Retina (tissue), 1 donor: ENCODE data around the gene CRY2.
A peak's percentile ranks its signal among the peaks of the same experiment; 100 is the strongest.

Experiments
- DNase-seq: peaks from one replicate; pipeline ENCODE4 v3.0.0-alpha.2; 2016

Gene CRY2

DNA sequence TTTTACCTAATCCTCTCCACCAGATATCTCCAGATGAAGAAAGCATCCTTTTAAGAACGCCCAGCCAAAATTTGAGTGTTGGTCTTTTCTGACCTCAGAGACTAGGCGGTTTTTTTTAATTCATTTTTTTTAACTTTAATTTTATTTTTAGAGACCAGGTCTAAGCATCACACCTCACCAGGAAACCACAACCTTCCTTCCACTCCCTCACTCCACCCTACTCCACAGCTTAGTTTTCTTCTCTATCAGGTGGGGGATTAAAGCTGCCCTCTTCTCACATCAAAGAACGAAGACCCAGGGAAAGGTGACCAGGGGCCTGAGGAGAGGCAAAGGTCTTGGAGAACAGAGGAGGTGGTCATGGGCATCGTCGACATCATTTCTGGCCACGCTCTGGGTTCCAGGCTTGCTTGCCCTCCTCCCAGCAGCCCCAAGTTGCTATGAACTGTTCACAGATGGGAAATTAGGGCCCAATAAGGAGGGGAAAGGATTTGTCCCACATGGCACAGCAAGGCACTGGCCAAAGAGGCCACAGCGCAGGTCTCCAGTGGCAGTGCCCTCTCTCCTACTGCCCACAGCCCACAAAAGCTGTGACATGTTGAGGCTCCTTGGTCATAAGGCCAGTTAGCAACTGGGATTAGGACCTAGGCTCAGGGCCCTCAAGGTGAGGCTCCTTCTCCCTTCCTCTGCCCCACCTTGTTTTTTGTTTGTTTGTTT, 71.8 kb downstream of the CRY2 start:
- DNase-seq = no peak

GRCh38 chr11:45919806-45920530, 72.7 kb downstream of the CRY2 start:
- DNase-seq = no peak

DNA sequence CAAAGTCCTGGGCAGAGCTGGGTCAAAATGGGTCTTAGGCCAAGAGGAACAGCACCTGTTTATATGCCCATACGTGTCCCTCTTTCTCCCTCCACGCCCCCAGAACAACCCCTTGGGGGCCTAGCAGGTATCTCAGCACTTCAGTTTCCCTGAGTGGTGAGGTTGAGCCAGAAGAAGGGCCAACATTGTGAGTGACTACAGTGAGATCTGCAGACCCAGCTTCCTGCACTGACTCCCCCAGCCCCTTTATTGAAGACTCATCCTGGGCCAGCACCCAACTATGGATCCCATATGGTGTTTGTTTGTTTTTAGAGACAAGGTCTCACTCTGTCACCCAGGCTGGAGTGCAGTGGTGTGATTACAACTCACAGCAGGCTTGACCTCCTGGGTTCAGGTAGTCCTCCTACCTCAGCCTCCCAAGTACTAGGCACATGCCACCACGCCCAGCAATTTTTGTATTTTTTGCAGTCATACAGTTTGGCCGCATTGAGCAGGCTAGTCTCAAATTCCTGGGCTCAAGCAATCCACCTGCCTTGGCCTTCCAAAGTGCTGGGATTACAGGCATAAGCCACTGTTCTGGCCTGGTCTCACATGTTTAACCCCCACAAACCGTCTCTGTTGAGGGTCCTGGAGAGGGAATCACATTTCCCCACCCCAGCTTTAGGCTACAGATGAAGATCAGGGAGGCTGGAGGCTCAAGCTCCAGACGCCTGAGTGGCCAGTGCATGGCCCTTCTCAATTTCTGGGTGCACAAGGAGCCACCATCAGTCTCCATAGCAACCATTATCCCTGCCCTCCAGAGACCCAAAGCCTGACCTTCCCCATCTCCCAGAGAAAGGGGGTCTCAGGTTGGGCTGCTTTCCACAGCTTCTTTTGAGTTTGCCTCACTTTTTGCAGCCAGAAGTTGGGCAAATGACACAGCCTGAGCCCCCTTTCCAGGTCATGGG, 73.5 kb downstream of the CRY2 start:
- no peak for DNase-seq

DNA sequence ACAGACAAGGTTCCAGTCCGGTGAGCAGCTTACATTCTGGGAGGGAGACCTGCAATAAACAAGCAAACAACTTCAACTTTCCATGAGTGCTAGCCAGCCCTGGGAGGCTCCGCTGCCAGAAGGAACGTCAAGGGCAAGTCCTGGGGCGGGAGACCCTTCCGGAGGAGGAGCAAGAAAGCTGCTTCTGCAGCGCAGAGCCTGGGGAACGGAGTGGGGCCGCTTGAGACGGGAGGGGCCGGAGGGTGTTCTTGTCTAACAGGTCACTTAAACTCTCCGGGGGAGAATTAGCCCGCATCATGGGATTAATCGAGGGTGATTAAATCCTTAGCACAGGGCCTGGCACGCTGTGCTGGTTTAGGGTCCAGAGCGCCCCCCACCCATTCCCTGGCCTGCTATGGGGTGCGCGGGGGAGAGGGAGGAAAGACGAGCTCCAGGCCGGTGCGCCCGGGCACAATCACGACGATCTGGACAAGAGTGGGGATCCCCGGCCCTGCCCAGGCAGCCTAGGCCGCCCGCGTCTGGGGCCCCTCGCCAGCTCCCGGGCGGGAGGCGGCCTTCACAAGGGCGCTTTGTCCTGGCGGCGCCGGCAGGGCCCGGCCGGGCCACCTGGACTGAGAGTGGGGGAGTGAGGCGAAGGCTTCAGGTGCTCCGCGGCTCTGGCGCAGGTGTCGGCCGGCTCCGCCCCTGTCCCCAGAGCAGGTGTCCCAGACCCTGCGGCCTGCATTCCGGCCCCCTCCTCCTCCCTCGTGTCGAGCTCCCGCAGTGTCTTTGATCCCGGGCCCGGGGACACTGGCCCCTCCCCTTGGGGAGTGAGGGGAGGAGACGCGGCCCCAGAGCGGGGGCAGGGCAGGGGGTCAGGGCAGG, 74.5 kb downstream of the CRY2 start:
- peak; percentile 66 for DNase-seq

DNA sequence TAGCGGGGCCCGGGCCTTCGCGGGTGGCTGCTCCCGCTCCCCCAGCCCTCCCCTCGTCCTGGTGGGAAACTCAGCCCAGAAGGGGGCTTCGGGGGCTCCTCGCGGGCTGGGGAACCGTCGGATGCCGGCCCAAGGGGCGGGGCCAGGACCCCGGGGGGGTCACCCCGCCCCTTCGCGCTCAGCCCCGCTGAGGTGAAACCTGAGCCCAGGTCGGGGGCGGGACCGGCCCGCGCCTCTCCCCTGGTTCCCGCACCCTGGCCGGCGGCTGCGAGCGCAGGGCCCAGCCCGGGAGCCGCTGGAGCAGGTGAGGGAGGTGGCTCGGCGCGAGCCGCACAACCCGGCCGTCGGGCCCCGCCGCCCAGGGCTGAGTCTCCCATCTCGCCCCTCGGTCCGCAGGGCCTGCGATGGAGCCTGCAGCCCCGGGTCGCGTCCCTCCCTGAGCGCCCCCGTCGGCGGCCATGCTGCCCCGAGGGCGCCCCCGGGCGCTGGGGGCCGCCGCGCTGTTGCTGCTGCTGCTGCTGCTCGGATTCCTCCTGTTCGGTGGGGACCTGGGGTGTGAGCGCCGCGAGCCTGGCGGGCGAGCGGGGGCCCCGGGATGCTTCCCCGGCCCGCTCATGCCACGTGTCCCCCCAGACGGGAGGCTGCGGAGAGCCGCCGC, 75.3 kb downstream of the CRY2 start, which contains the start of gene LARGE2:
LARGE2 (plus strand) TSS at position 232 of the 658 bp plus-strand sequence; CDS start at position 459, 227 bp downstream.
- DNase-seq = no peak

DNA sequence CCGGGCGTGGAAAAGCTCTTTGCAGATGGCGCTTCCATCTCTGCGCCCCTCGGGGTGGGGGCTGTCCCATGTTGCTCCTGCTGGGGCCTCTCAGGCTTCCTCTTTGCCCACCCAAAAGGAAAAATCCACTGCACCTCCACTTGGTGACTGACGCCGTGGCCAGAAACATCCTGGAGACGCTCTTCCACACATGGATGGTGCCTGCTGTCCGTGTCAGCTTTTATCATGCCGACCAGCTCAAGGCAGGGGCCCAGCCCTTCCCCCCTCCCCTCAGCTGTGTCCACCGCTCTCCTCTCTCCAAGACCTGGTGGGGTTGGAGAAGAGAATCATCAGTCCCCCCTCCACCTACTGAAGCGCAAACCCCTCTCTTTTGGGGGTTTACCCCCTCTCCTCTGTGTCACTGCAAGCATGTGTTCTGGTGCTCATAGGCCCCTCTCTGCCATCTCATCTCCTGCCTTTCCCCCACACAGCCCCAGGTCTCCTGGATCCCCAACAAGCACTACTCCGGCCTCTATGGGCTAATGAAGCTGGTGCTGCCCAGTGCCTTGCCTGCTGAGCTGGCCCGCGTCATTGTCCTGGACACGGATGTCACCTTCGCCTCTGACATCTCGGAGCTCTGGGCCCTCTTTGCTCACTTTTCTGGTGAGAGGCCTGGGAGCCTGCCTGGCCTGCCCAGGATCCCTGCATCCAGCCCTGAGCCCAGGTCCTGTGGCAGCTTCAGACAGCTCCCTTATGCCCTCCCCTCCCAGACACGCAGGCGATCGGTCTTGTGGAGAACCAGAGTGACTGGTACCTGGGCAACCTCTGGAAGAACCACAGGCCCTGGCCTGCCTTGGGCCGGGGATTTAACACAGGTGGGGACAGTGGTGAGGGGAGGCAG, 77.0 kb downstream of the CRY2 start:
- no peak for DNase-seq

- no peak for DNase-seq
Measured at GRCh38 chr11:45924927-45925326, 77.7 kb downstream of the CRY2 start.

DNA sequence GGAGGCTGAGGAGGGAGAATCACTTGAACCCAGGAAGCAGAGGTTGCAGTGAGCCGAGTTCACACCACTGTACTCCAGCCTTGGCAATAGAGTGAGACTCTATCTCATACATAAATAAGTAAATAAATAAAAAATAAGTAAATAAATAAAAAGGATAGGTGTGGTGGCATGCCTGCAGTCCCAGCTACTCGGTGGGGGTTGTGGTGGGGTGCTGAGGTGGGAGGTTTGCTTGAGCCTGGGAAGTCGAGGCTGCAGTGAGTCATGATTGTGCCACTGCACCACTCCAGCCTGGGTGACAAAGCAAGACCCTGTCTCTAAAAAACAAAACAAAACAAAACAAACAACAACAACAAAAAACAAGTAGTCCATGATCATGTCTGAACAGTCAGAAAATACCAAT, 78.3 kb downstream of the CRY2 start:
- no peak for DNase-seq

GRCh38 chr11:45926001-45926401, 78.7 kb downstream of the CRY2 start:
- no peak for DNase-seq

GRCh38 chr11:45926536-45927331, 79.5 kb downstream of the CRY2 start:
- DNase-seq = no peak

DNA sequence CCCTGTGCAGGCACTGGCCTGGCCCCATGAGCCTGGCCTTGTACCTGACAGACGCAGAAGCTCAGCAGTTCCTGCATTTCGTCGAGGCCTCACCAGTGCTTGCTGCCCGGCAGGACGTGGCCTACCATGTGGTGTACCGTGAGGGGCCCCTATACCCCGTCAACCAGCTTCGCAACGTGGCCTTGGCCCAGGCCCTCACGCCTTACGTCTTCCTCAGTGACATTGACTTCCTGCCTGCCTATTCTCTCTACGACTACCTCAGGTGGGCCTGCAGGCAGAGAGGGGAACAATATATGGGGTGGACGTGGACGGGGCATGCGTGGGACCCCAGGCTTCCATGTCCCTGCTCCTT, 80.0 kb downstream of the CRY2 start:
- DNase-seq = no peak

DNA sequence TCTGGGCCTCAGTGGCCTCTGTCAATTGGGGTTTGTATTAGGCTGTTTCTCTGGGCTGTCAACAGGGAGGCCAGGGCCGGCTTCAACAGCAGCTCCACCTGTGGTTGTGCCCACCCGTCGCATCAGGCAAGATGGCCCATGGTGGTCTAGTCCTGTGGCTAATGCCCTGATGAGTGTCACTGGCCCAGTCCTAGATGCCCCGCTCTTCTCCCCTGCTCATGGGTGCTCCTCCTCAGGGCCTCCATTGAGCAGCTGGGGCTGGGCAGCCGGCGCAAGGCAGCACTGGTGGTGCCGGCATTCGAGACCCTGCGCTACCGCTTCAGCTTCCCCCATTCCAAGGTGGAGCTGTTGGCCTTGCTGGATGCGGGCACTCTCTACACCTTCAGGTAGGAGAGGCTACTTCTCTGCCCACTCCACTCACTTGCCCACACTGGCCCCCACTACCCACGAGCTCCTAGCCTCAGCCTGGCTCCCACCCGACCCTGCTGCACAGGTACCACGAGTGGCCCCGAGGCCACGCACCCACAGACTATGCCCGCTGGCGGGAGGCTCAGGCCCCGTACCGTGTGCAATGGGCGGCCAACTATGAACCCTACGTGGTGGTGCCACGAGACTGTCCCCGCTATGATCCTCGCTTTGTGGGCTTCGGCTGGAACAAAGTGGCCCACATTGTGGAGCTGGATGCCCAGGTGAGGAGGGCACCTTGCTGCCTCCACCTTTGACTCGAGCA, 80.6 kb downstream of the CRY2 start:
- DNase-seq = no peak

DNA sequence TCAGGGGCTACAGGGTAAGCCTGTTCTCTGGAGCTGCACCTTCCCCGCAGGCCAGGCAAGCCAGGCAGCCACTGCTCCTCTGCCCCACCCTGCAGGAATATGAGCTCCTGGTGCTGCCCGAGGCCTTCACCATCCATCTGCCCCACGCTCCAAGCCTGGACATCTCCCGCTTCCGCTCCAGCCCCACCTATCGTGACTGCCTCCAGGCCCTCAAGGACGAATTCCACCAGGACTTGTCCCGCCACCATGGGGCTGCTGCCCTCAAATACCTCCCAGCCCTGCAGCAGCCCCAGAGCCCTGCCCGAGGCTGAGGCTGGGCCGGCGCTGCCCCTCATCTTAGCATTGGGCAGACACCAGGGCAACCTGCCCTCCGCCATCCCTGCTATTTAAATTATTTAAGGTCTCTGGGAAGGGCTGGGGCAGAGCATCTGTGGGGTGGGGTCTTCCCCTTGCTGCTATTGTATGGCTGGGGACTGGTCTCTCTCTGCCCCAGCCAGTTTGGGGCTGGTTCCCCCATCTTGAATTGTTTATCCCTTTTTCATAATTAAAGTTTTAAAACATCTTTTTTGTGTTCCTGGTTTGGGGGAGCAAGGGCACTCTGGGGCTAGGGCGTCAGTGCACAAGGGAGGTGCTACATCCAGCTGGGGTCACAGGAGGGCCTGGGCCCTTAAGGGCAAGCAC, 81.4 kb downstream of the CRY2 start:
- no peak for DNase-seq

- DNase-seq = no peak
Measured at GRCh38 chr11:45929486-45930030, 82.3 kb downstream of the CRY2 start.

- no peak for DNase-seq
Measured at GRCh38 chr11:45930031-45930794, 82.9 kb downstream of the CRY2 start.

DNA sequence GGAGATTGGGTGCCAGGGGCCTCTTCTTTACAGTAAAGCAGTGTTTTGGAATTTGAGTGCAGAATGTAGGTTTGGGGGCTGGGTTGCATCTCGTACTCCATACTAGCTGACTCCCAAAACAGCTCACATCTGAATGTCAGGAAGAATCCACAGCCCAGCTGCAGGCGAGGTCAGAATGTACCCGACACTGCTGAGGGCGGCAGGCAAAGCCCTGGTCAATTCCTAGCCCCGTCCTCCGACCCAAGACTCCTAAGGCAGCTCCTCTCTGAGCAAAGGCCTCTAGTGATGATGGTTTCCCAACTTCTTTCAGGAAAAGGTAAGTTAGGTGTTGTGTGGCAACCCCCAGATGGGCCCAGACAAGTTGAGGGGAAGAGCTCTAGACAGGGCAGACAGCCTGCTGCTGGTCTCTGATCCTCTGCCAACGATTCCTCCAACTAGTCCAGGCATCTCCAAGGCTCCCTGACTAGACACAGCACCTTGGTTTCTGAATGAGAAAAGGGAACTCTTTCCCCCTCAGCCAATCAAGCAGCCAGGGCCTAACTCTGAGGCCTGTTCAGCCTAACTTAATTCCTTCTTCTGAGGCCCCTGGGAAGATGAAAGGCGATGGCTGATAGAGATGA, 83.8 kb downstream of the CRY2 start:
- DNase-seq = no peak

- no peak for DNase-seq
Measured at GRCh38 chr11:45931739-45932138, 84.5 kb downstream of the CRY2 start.
